ENCODE results near the gene TNFRSF8. TPM values are rescaled to one million over a fixed set of nuclear protein-coding genes. Genes with fewer than 3 reads are reported as not detected.
A peak's percentile ranks its signal among the peaks of the same experiment; 100 is the strongest.

The TNFRSF8 gene
- total and polyA plus RNA-seq, 8 donors, result 0.11 to 2.8 (median 0.21) TPM

DNA sequence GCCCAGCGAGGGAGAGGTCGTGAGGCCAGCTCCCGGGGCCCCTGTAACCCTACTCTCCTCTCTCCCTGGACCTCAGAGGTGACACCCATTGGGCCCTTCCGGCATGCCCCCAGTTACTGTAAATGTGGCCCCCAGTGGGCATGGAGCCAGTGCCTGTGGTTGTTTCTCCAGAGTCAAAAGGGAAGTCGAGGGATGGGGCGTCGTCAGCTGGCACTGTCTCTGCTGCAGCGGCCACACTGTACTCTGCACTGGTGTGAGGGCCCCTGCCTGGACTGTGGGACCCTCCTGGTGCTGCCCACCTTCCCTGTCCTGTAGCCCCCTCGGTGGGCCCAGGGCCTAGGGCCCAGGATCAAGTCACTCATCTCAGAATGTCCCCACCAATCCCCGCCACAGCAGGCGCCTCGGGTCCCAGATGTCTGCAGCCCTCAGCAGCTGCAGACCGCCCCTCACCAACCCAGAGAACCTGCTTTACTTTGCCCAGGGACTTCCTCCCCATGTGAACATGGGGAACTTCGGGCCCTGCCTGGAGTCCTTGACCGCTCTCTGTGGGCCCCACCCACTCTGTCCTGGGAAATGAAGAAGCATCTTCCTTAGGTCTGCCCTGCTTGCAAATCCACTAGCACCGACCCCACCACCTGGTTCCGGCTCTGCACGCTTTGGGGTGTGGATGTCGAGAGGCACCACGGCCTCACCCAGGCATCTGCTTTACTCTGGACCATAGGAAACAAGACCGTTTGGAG is 80.0 kb downstream of the TNFRSF8 start:
- TF ChIP-seq, protein P1, sequence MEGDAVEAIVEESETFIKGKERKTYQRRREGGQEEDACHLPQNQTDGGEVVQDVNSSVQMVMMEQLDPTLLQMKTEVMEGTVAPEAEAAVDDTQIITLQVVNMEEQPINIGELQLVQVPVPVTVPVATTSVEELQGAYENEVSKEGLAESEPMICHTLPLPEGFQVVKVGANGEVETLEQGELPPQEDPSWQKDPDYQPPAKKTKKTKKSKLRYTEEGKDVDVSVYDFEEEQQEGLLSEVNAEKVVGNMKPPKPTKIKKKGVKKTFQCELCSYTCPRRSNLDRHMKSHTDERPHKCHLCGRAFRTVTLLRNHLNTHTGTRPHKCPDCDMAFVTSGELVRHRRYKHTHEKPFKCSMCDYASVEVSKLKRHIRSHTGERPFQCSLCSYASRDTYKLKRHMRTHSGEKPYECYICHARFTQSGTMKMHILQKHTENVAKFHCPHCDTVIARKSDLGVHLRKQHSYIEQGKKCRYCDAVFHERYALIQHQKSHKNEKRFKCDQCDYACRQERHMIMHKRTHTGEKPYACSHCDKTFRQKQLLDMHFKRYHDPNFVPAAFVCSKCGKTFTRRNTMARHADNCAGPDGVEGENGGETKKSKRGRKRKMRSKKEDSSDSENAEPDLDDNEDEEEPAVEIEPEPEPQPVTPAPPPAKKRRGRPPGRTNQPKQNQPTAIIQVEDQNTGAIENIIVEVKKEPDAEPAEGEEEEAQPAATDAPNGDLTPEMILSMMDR (IDR thresholded peaks at IDR 0.05), result no peak
- no peaks in the 10 kb centered on the region for H3K9me3 ChIP-seq
- DNase-seq (peak in 2 of 4 donors; percentile 75 to 88), ATAC-seq (peak; percentile 48)
- H3K27ac ChIP-seq, result peak overlapping the region; percentile 72 to 98
- H3K4me1 ChIP-seq, result peaks cover 14 to 88% of the 10 kb centered on the region in 2 donors
- H3K4me3 ChIP-seq, result no peak overlapping the region
- H3K27me3 ChIP-seq, result no peaks in the 10 kb centered on the region
- no peaks in the 10 kb centered on the region for H3K36me3 ChIP-seq
- intact Hi-C loops (cut with DNase I), result no loop called here

DNA sequence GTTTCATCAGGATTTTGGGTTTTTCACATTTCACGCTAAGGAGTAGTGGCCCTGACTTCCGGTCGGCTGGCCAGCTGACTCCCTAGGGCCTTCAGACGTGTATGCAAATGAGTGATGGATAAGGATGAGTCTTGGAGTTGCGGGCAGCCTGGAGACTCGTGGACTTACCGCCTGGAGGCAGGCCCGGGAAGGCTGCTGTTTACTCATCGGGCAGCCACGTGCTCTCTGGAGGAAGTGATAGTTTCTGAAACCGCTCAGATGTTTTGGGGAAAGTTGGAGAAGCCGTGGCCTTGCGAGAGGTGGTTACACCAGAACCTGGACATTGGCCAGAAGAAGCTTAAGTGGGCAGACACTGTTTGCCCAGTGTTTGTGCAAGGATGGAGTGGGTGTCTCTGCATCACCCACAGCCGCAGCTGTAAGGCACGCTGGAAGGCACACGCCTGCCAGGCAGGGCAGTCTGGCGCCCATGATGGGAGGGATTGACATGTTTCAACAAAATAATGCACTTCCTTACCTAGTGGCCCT is 80.6 kb downstream of the TNFRSF8 start:
- peak; percentile 84 for ATAC-seq
- H3K4me1 ChIP-seq, result peaks cover 17 to 91% of the 10 kb centered on the region in 2 donors
- H3K36me3 ChIP-seq, result no peaks in the 10 kb centered on the region
- no peaks in the 10 kb centered on the region for H3K9me3 ChIP-seq
- intact Hi-C loops (cut with DNase I), result no loop called here
- TF ChIP-seq, protein P1 (IDR thresholded peaks at IDR 0.05), result no peak
- DNase-seq, result peak in 3 of 4 donors; percentile 53 to 91 (median 90)
- no peak overlapping the region for H3K4me3 ChIP-seq
- no peaks in the 10 kb centered on the region for H3K27me3 ChIP-seq
- H3K27ac ChIP-seq, result peak overlapping the region; percentile 72 to 98

DNA sequence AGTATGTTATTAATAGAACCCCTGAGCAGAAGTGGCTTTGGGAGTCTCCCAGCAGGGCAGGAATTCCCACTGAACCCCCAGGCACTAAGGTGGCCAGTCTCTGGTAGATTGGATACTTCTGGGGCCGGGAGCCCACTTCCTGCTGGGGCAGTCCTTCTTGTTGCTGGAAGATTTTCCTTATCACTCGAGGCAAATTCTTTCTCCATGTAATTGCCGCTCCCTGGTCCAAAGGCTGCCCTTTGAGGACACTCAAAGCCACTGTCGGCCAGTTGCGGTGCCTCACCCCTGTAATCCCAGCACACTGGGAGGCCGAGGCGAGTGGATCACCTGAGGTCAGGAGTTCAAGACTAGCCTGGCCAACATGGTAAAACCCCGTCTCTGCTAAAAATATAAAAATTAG is 81.1 kb downstream of the TNFRSF8 start:
- H3K36me3 ChIP-seq, result no peaks in the 10 kb centered on the region
- DNase-seq (no peak), ATAC-seq (peak; percentile 30)
- TF ChIP-seq, protein P1 (IDR thresholded peaks at IDR 0.05), result no peak
- no peak overlapping the region for H3K4me3 ChIP-seq
- peaks cover 17 to 96% of the 10 kb centered on the region in 2 donors for H3K4me1 ChIP-seq
- no peaks in the 10 kb centered on the region for H3K27me3 ChIP-seq
- intact Hi-C loops (cut with DNase I), result no loop called here
- H3K9me3 ChIP-seq, result no peaks in the 10 kb centered on the region
- peak overlapping the region; percentile 72 to 98 for H3K27ac ChIP-seq

DNA sequence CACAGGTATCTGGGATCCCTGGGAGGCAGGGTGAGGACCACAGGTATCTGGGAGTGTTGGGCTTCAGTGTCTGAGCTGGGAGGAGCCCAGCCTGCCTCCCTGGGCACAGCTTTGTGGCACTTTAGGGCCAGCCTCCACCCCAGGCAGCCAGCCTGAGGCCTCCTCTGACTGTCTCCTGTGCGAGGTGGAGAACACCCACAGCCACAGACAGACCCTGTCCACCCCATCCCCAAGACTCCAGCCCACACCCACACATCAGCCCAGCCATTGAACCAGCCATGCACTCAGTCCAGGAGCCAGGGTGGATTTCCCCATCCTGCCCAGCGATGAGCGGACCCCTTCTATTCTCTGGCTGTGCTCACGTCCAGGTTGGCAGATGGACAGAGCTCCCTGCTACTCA is 81.9 kb downstream of the TNFRSF8 start:
- H3K4me3 ChIP-seq, result no peak overlapping the region
- H3K27me3 ChIP-seq, result no peaks in the 10 kb centered on the region
- DNase-seq (no peak), ATAC-seq (no peak)
- H3K27ac ChIP-seq, result peak overlapping the region in 1 of 2 donors; percentile 98
- no peaks in the 10 kb centered on the region for H3K36me3 ChIP-seq
- TF ChIP-seq, protein P1 (IDR thresholded peaks at IDR 0.05), result no peak
- H3K9me3 ChIP-seq, result no peaks in the 10 kb centered on the region
- H3K4me1 ChIP-seq, result peaks cover 17 to 100% of the 10 kb centered on the region in 2 donors
- intact Hi-C loops (cut with DNase I), result no loop called here

DNA sequence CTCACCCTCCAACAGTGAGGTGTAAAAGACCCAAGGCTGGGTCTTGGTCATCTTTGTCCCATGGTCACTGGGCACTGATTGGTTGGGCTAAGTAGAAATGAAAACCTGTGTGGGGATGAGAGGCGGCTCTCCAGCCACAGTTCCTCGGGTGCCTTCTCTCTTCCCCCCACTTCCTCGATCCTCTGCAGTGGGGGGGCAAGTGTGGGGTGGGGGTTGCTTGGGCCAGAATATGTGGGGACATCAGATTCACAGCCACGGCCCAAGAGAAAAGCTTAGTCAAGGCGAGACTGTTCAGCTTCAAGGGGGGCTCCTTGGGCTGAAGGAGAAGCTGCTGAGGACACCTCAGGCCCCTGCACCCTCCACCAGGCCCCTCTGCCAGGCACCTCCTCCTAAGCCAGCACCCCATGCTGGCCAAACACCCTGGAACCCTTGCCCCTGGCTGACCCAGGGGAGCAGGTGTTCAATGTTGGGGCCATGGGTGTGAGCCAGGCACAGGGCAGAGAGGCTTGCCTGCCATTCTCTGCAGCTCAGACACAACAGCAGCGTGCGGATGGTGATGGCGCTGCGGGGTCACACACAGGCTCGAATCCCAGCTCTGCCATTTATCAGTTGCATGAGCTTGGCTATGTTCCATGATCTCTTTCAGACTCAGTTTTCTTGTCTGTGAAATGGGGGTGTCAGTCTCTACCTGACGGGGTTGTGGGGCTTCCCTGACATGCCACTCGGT is 82.7 kb downstream of the TNFRSF8 start:
- Histone ChIP-seq H3K36me3 (no peaks in the 10 kb centered on the region), H3K4me3 (no peak overlapping the region), H3K9me3 (no peaks in the 10 kb centered on the region), H3K27me3 (no peaks in the 10 kb centered on the region), H3K4me1 (peaks cover 17 to 100% of the 10 kb centered on the region in 2 donors), H3K27ac (peak overlapping the region in 1 of 2 donors; percentile 98)
- TF ChIP-seq, protein P1 (IDR thresholded peaks at IDR 0.05), result no peak
- DNase-seq (no peak), ATAC-seq (no peak)
- intact Hi-C loops (cut with DNase I), result no loop called here
